MCF 10A (cell line): ENCODE results near the gene PKNOX2. TPM values are rescaled to one million over a fixed set of nuclear protein-coding genes. Genes with fewer than 3 reads are reported as not detected.

Experiments used
- BruUV-seq: library from RNA; stranded (reverse); fragments of 400-500 nt; replicated peaks from 2 replicates; lab custom pipeline; 2021; lab: Mats Ljungman, UMichigan
- CTCF ChIA-PET: fragments of 300-600 bp; sonication (Branson Sonifier 250); formaldehyde crosslinking; extraction: SDS; loops from one replicate; lab custom pipeline; 2021; ENCODE audit warnings: antibody characterized with exemption, inconsistent platforms; lab: Yijun Ruan, JAX
- POLR2A ChIA-PET: fragments of 300-600, 350-650 bp; sonication (Branson Sonifier 250); formaldehyde crosslinking; extraction: SDS; loops from one replicate; lab custom pipeline; 2020; ENCODE audit warnings: antibody characterized with exemption, inconsistent platforms; lab: Yijun Ruan, JAX
- DNase-seq: peaks from one replicate; pipeline ENCODE4 v3.0.0-alpha.2; 2018; ENCODE audit not compliant: unreplicated experiment
- H3K27ac Mint-ChIP-seq: one replicate; pipeline ENCODE4 v1.8.0; 2022; ENCODE audit warnings: mild to moderate bottlenecking, low read depth, mixed read lengths; ENCODE audit not compliant: unreplicated experiment
- H3K27me3 Mint-ChIP-seq: one replicate; pipeline ENCODE4 v1.8.0; 2022; ENCODE audit warnings: mixed read lengths; ENCODE audit not compliant: insufficient read depth, unreplicated experiment
- H3K36me3 Mint-ChIP-seq: one replicate; pipeline ENCODE4 v1.8.0; 2022; ENCODE audit warnings: mild to moderate bottlenecking, moderate library complexity, mixed read lengths; ENCODE audit not compliant: insufficient read depth, unreplicated experiment
- H3K4me1 Mint-ChIP-seq: one replicate; pipeline ENCODE4 v1.8.0; 2022; ENCODE audit warnings: mixed read lengths; ENCODE audit not compliant: insufficient read depth, unreplicated experiment
- H3K4me3 Mint-ChIP-seq: one replicate; pipeline ENCODE4 v1.8.0; 2022; ENCODE audit warnings: mild to moderate bottlenecking, moderate library complexity, mixed read lengths; ENCODE audit not compliant: unreplicated experiment
- H3K9me3 Mint-ChIP-seq: one replicate; pipeline ENCODE4 v1.8.0; 2022; ENCODE audit warnings: mixed read lengths; ENCODE audit not compliant: unreplicated experiment
- CTCF ChIP-seq: fragments of 200-600 bp; IDR thresholded peaks from one replicate; pipeline ENCODE4 v1.8.0; 2022; ENCODE audit warnings: antibody characterized with exemption, mild to moderate bottlenecking; ENCODE audit not compliant: unreplicated experiment
- intact Hi-C: fragments of 100-400 bp; cut with micrococcal nuclease; formaldehyde crosslinking; loops from 2 replicates; pipeline ENCODE4 v1.14.1; 2022
- total RNA-seq: library from RNA; stranded (reverse); gene quantifications from 2 replicates; pipeline ENCODE4 v1.2.3, GENCODE V29; 2022

Gene PKNOX2
- total RNA-seq, 1 experiment from 2014 or later = not detected

DNA sequence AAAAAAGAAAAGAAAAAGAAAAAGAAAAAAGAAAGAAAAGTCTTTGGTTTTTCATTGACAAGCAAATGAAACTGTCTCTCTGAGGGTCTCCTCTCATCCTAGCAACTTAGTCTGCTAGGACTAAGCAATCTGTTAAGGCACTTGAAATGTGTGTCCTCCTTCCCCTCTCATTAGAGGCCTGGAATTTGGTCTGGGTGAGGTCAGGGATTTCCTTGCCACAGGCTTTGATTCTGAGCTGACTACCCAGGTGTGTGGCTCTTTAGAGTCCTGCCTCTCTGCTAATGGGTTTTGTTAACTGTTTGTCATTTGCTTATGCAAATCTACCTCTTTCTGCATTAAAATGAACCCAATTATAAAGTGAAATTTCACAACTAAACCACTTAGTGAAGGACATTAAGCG is 18.3 kb upstream of the PKNOX2 start:
- Mint-ChIP-seq H3K9me3 (no peaks in the 10 kb centered on the region), H3K27me3 (no peaks in the 10 kb centered on the region), H3K4me3 (no peak overlapping the region), H3K36me3 (no peaks in the 10 kb centered on the region), H3K4me1 (peaks cover 6% of the 10 kb centered on the region), H3K27ac (no peak overlapping the region)
- TF ChIP-seq CTCF = no peak
- ChIA-PET POLR2A (interaction anchor here (0.7 kb wide), 1 partner anchor 186 kb away, joined by 3 read pairs; no protein-coding TSS in a partner anchor), CTCF (interaction anchor here (0.6 to 0.7 kb wide), 2 partner anchors 197 to 507 kb away, joined by 3 read pairs; no protein-coding TSS in a partner anchor)
- DNase-seq = no peak
- BruUV-seq = no TSS peak
- intact Hi-C loops = no loop called here

GRCh38 chr11:125147280-125147679 is 17.3 kb upstream of the PKNOX2 start:
- Mint-ChIP-seq H3K27me3 (no peaks in the 10 kb centered on the region), H3K27ac (no peak overlapping the region), H3K36me3 (no peaks in the 10 kb centered on the region), H3K9me3 (no peaks in the 10 kb centered on the region), H3K4me3 (no peak overlapping the region), H3K4me1 (no peaks in the 10 kb centered on the region)
- no peak for TF ChIP-seq CTCF
- no TSS peak for BruUV-seq
- ChIA-PET CTCF (interaction anchor here (0.6 to 1.1 kb wide), 3 partner anchors 22 to 263 kb away, joined by 3 read pairs; no protein-coding TSS in a partner anchor), POLR2A (no interaction called here)
- intact Hi-C loops = no loop called here
- no peak for DNase-seq

GRCh38 chr11:125148011-125148410 is 16.5 kb upstream of the PKNOX2 start:
- no peaks in the 10 kb centered on the region for H3K36me3 Mint-ChIP-seq
- intact Hi-C loops = no loop called here
- no peak for TF ChIP-seq CTCF
- H3K4me1 Mint-ChIP-seq = no peaks in the 10 kb centered on the region
- ChIA-PET POLR2A (no interaction called here), CTCF (interaction anchor here (0.6 to 1.1 kb wide), 6 partner anchors 23 to 262 kb away, joined by 3 read pairs; no protein-coding TSS in a partner anchor)
- no peak for DNase-seq
- H3K4me3 Mint-ChIP-seq = no peak overlapping the region
- H3K27me3 Mint-ChIP-seq = no peaks in the 10 kb centered on the region
- no peaks in the 10 kb centered on the region for H3K9me3 Mint-ChIP-seq
- H3K27ac Mint-ChIP-seq = no peak overlapping the region
- BruUV-seq = no TSS peak

GRCh38 chr11:125148743-125149142 is 15.8 kb upstream of the PKNOX2 start:
- ChIA-PET POLR2A (no interaction called here), CTCF (interaction anchor here (0.9 to 1.4 kb wide), 5 partner anchors 8 to 197 kb away, joined by 3 to 4 read pairs (median 3); no protein-coding TSS in a partner anchor)
- TF ChIP-seq CTCF = no peak
- intact Hi-C loops = no loop called here
- H3K9me3 Mint-ChIP-seq = no peaks in the 10 kb centered on the region
- H3K27me3 Mint-ChIP-seq = no peaks in the 10 kb centered on the region
- DNase-seq = no peak
- H3K27ac Mint-ChIP-seq = no peak overlapping the region
- BruUV-seq = no TSS peak
- H3K36me3 Mint-ChIP-seq = no peaks in the 10 kb centered on the region
- no peak overlapping the region for H3K4me3 Mint-ChIP-seq
- no peaks in the 10 kb centered on the region for H3K4me1 Mint-ChIP-seq
